Measurements from ENCODE around the gene TMEM44.

GRCh38 chr3:194671511-194671899 is 38.3 kb upstream of the TMEM44 start:
- TF ChIP-seq, protein P1, sequence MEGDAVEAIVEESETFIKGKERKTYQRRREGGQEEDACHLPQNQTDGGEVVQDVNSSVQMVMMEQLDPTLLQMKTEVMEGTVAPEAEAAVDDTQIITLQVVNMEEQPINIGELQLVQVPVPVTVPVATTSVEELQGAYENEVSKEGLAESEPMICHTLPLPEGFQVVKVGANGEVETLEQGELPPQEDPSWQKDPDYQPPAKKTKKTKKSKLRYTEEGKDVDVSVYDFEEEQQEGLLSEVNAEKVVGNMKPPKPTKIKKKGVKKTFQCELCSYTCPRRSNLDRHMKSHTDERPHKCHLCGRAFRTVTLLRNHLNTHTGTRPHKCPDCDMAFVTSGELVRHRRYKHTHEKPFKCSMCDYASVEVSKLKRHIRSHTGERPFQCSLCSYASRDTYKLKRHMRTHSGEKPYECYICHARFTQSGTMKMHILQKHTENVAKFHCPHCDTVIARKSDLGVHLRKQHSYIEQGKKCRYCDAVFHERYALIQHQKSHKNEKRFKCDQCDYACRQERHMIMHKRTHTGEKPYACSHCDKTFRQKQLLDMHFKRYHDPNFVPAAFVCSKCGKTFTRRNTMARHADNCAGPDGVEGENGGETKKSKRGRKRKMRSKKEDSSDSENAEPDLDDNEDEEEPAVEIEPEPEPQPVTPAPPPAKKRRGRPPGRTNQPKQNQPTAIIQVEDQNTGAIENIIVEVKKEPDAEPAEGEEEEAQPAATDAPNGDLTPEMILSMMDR (IDR thresholded peaks at IDR 0.05 in 8 of 11, conservative IDR thresholded peaks at IDR 0.05 in 3 of 11), result peak in 10 of 11 experiments; percentile 15 to 65 (median 52)
- TF ChIP-seq POLR2A (IDR thresholded peaks at IDR 0.05) (no peak), POLR2AphosphoS5 (IDR thresholded peaks at IDR 0.05) (no peak)
